ENCODE measurements around the gene CFAP161.

- TF ChIP-seq, protein P1, sequence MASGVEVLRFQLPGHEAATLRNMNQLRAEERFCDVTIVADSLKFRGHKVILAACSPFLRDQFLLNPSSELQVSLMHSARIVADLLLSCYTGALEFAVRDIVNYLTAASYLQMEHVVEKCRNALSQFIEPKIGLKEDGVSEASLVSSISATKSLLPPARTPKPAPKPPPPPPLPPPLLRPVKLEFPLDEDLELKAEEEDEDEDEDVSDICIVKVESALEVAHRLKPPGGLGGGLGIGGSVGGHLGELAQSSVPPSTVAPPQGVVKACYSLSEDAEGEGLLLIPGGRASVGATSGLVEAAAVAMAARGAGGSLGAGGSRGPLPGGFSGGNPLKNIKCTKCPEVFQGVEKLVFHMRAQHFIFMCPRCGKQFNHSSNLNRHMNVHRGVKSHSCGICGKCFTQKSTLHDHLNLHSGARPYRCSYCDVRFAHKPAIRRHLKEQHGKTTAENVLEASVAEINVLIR (CRISPR knock-in tag; IDR thresholded peaks at IDR 0.05), result no peak
- peak; percentile 80 for TF ChIP-seq FOXM1 (IDR thresholded peaks at IDR 0.05; ENCODE audit: low read depth)
- no peak for TF ChIP-seq FOXM1 (CRISPR knock-in tag; IDR thresholded peaks at IDR 0.05; ENCODE audit: low read depth)
- TF ChIP-seq MAFK (IDR thresholded peaks at IDR 0.05; ENCODE audit: low read length), result 0 out of 2 replicates have a peak, but pooled peaks have one; percentile 2
- TF ChIP-seq ZBTB1 (CRISPR knock-in tag; IDR thresholded peaks at IDR 0.05; ENCODE audit: borderline replicate concordance, low read depth), result no peak
- no peak for TF ChIP-seq ZNF398 (CRISPR knock-in tag; IDR thresholded peaks at IDR 0.05)
- no peak for TF ChIP-seq HLTF (IDR thresholded peaks at IDR 0.05)
- TF ChIP-seq RFX1 (IDR thresholded peaks at IDR 0.05), result peak; percentile 82
- no peak for TF ChIP-seq ZNF41 (CRISPR knock-in tag; conservative IDR thresholded peaks at IDR 0.05)
- TF ChIP-seq STAT5B (CRISPR knock-in tag; IDR thresholded peaks at IDR 0.05), result no peak
These were observed 35.0 kb upstream of the CFAP161 start for GRCh38 chr15:81098861-81099651.
